GM12873 (cell line): Measurements from ENCODE around the gene KCNK5.

ENCODE experiments used
- TF ChIP-seq, protein P1 (sequence below): IDR thresholded peaks from 2 replicates; pipeline ENCODE4 v1.5.1; 2012; ENCODE audit warnings: low read depth, mild to moderate bottlenecking, moderate library complexity, low read length, control low read depth; ENCODE audit not compliant: insufficient read depth; ENCODE audit errors: missing control alignments

Gene KCNK5

DNA sequence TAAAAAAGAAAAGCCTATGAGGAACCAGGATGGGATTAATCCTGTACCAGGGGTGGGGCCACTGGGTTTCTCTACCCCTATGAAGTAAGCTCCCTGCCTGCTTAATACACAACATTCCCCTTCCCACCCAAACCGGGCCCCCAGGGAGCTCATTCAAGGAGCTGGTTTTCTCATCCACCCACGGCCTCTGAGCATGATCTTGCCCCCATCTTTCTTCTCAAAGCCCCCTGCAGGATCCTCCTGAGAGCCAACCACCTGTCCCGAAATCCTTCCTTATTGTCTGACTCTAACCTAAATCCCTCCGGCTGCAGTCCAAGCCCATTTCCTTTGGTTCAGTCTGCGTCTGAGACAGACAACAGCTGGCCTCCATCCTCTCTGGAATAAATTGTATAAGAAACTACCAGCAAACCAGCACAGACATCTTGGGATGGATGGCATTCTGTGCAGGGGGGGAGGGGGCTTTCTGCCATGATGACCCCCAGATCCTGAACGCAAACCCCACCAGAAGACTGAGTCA is 21.0 kb downstream of the KCNK5 start:
- TF ChIP-seq, protein P1, sequence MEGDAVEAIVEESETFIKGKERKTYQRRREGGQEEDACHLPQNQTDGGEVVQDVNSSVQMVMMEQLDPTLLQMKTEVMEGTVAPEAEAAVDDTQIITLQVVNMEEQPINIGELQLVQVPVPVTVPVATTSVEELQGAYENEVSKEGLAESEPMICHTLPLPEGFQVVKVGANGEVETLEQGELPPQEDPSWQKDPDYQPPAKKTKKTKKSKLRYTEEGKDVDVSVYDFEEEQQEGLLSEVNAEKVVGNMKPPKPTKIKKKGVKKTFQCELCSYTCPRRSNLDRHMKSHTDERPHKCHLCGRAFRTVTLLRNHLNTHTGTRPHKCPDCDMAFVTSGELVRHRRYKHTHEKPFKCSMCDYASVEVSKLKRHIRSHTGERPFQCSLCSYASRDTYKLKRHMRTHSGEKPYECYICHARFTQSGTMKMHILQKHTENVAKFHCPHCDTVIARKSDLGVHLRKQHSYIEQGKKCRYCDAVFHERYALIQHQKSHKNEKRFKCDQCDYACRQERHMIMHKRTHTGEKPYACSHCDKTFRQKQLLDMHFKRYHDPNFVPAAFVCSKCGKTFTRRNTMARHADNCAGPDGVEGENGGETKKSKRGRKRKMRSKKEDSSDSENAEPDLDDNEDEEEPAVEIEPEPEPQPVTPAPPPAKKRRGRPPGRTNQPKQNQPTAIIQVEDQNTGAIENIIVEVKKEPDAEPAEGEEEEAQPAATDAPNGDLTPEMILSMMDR, result no peak

DNA sequence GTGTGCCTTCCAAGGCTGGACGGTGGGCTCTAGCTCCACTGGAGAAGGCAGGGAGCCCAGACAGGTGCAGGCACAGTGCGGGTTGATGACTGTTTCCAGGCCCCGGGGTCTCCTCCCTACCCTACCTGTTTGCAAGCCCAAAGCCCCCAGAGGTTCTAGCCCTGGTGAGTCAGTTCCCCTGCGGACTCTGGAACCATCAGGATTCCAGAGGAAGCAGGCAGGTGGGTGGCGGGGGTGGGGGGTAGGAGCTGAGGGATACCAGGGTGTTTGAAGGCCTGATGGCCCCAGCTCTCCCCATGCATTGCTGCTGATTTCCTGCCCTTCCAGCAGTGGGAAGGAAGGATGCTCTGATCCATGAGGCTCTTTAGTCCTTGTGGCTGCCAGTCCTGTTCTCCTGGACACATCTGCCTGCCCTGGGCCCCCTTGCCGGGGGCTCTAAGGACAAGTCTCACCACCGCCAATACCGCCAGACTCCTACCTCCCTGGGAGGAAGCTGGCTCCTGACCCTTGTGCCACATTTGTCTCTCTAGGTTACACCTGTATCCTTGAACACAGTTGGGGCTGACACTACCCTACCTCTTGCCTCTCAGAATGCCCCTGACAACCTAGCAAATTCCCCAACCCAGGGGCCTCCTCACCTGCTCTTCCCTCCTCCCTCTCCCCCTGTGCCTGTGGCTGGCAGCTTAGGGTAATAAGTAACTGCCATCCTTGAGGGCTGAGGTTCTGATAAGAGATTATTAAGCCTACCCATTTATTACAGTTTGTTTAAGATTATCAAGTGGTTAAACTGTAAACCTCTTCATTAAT is 21.7 kb downstream of the KCNK5 start:
- TF ChIP-seq, protein P1, result no peak

DNA sequence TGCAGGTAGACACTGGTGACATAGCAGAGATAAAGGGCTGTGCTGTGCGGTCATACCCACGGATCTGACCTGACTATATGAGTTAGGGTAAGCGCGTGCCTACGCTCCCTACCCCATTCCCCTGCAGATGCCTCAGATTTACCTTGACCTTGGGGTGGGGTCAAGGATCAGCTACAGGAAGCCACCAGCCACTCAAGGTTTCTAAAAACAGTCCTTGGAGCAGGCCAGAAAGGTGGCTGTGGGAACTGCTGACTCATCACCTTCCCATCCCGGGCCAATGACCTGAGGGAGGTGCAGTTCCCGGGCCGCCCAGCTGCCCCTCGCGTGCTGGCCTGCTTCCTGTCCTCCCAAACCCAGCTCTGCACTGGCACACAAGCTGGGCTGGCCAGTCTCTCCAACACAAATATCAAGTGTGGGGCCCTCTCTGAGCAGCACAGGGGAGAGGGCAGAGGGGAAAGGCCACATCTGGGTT is 23.0 kb downstream of the KCNK5 start:
- TF ChIP-seq, protein P1, result no peak

DNA sequence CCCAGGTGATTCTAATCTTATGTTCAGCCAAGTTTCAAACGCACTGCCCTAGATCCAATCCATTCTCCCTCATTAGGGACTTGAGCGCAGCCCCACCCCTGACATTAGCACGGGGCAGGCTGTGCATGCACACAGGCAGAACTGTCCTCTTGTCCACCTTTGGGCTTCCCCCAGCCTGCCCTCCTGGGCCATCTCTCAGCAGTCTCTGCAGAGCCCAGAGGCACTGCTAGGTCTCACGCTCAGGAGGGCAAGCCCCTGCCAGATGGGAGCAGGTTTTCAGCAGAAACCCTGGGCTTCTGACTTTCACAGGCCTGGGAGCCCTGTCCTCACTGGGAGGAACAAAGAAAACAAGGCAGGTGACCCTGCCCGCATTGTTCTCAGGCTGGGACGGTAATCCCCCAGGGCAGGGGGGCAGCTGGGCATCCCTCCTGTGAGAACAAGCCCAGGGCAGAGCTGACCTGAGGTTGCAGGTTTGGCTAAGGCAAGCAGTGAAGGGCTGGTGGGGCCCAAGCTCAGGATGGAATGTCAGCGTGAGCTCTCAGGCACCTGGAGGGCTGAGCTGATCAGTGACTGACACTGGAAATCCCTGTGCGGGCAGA is 24.5 kb downstream of the KCNK5 start:
- TF ChIP-seq, protein P1, result no peak

DNA sequence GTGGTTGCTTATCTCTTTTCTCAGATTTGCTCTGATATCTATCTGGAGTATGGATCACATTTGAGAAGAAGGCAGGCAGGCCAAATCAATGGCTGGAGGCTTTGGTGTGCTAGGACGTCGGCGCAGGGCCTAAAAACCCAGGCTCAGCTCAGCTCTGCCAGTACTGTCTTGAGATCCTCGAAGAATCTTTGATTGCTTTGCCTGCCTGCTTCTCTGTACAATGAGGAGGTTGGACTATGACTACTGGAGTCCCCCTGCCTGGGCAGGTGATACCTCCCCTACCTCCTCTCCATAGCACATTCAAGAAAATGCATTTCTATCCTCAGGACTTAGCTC is 25.1 kb downstream of the KCNK5 start:
- TF ChIP-seq, protein P1, result no peak

DNA sequence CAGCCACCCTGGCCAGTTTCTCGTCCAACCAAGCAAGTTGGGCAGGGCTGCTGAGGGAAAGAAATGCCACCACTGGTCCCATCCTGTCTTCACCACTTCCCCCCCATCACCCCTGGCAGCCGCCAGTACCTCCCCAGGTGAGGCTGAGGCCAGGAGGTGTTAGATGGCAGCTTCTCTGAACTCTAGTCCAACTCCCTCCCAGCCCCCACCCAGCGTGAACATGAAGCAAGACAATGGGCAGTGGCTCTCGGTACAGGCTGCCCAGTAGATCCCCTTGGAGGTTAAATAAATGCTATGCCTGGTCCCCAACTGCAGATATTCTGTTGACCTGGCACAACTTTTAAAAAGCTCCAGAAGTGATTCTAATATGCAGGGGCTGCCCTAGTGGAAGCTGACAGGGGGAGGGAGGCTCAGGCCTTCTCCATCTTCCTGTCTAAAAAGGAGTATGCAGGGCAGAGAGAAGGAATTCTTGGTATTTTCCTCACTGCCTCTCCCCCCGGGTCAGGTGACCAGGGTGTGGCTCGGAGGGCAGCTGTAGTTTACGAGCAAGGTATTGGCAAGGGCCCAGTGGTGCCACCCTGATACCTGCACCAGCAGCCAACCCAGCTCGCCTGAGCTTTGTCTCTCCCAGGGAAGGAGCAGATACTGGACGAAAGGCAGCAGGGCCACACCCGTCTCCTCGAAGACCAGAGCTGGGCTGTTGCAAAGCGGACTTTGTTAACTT is 25.7 kb downstream of the KCNK5 start:
- TF ChIP-seq, protein P1, result no peak

DNA sequence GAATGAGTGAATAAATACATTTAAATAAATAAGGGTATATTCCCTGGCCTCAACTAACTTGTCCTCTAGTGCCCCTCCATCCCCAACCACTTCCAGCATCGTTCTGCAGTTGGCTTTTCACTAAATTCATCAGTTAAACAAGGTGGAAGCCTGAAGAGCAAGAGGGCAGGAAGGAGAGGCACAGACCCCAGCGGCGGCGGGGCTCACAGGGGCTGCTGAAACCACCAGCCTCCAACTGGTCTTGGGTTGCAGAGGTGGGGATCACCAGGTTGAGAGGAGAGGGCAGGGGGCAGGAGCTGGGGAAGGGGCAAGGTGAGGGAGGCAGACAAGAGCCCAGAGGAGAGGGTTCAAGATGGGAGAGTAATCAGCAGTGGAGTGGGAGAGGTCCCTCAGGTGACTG is 27.1 kb downstream of the KCNK5 start:
- TF ChIP-seq, protein P1, result no peak
